HG03520 (cell line): ENCODE data around the gene TRUB1.

Experiments
- ATAC-seq: cut with Tn5 transposase; IDR thresholded peaks from one replicate; pipeline ENCODE4 v1.9.1; 2021; ENCODE audit warnings: mild to moderate bottlenecking, moderate library complexity; ENCODE audit not compliant: unreplicated experiment

The TRUB1 gene

GRCh38 chr10:115026056-115026745 lies 88.2 kb downstream of the TRUB1 start:
- ATAC-seq: no peak

GRCh38 chr10:115026746-115027140 lies 88.7 kb downstream of the TRUB1 start:
- ATAC-seq: no peak
